Measurements from ENCODE around the gene AKAP5. TPM values are rescaled to one million over a fixed set of nuclear protein-coding genes. Genes with fewer than 3 reads are reported as not detected.
A peak's percentile ranks its signal among the peaks of the same experiment; 100 is the strongest.

AKAP5 gene
- total and polyA plus RNA-seq, 2 experiments from 2014 or later: 1.0 to 3.4 TPM

GRCh38 chr14:64500088-64500487, 34.8 kb downstream of the AKAP5 start:
- H3K79me2 ChIP-seq (replicated peaks; ENCODE audit: insufficient read depth): peaks cover 57% of the 10 kb centered on the region
- peaks cover 21% of the 10 kb centered on the region for H3K36me3 Mint-ChIP-seq (ENCODE audit: low read depth)
- H3K27me3 ChIP-seq (ENCODE audit: insufficient read depth): no peaks in the 10 kb centered on the region
- ATAC-seq: no peak
- H3K4me2 ChIP-seq: no peak overlapping the region
- peaks cover 8% of the 10 kb centered on the region; the same call in 1 of the 2 replicates for H3F3A ChIP-seq (replicated peaks; ENCODE audit: low read depth)
- no peaks in the 10 kb centered on the region for H3K36me3 ChIP-seq (ENCODE audit: insufficient read depth)
- no peak overlapping the region for H2AFZ ChIP-seq
- peaks cover 10% of the 10 kb centered on the region for H3K27me3 Mint-ChIP-seq (ENCODE audit: insufficient read depth, low read depth, poor library complexity)
- 0 out of 2 replicates have a peak overlapping the region, but pooled peaks have one; percentile 23 for H3K27ac ChIP-seq (ENCODE audit: low read depth)
- TF ChIP-seq POLR2AphosphoS5 (IDR thresholded peaks at IDR 0.05; ENCODE audit: low read depth) (no peak), JUNB (IDR thresholded peaks at IDR 0.05; ENCODE audit: unreplicated experiment) (no peak)
- H3K9me2 ChIP-seq (ENCODE audit: insufficient read depth): no peaks in the 10 kb centered on the region
- 0 out of 2 replicates have a peak, but pooled peaks cover 4% of the 10 kb centered on the region for H4K20me1 ChIP-seq (replicated peaks; ENCODE audit: insufficient read depth)
- H3K4me1 Mint-ChIP-seq: peaks cover 16% of the 10 kb centered on the region
- H3K4me3 Mint-ChIP-seq: no peak overlapping the region
- H3K27ac Mint-ChIP-seq: no peak overlapping the region
- no peaks in the 10 kb centered on the region for H3K9me3 Mint-ChIP-seq
- peaks cover 13% of the 10 kb centered on the region for H3K4me1 ChIP-seq (ENCODE audit: insufficient read depth)
- no peak for DNase-seq (ENCODE audit: low spot score)
- H3K4me3 ChIP-seq: no peak overlapping the region

DNA sequence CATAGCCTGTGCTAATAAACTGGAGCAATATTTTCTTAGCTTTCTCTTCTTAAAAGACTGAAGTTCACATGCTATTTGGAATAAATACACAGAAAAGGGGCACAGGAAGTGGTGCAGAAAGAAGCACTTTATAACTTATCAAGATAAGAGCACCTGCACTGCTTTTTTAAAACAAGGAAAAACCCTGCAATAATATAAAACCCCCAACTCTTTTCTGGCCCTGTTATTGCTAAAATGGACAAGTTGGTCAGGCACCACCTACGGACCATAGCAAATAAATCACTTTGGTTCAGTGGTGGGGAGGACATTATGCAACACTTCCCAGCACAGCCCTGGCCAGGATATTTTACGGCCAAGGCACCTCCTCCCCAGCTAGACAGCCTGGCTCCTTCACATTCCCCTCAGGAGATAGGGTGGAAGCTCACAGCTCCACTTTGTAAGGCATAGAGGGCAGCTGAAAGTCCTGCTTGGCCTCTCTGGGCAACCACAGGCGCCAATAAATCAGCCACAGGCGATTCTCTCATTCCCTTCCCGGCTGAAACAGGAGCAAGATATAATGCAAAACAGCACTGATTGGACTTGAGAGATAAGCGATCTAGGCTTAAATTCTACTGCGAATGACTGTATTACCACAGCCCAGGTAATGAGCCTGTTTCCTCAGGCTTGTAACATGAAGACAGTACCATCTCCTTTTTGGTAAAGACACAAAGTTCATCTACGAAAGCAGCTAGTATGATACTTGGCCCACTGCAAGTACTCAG, 36.3 kb downstream of the AKAP5 start:
- no peak overlapping the region for H3K4me3 ChIP-seq
- no peaks in the 10 kb centered on the region for H3K27me3 ChIP-seq (ENCODE audit: insufficient read depth)
- ATAC-seq (no peak), DNase-seq (ENCODE audit: low spot score) (no peak)
- Mint-ChIP-seq H3K36me3 (ENCODE audit: low read depth) (peaks cover 18% of the 10 kb centered on the region), H3K4me1 (peaks cover 25% of the 10 kb centered on the region), H3K9me3 (no peaks in the 10 kb centered on the region), H3K27ac (no peak overlapping the region), H3K27me3 (ENCODE audit: insufficient read depth, low read depth, poor library complexity) (peaks cover 11% of the 10 kb centered on the region), H3K4me3 (peak overlapping the region; percentile 94; the same call in 2 of the 3 replicates)
- H3K9me2 ChIP-seq (ENCODE audit: insufficient read depth): no peaks in the 10 kb centered on the region
- TF ChIP-seq, protein P1, sequence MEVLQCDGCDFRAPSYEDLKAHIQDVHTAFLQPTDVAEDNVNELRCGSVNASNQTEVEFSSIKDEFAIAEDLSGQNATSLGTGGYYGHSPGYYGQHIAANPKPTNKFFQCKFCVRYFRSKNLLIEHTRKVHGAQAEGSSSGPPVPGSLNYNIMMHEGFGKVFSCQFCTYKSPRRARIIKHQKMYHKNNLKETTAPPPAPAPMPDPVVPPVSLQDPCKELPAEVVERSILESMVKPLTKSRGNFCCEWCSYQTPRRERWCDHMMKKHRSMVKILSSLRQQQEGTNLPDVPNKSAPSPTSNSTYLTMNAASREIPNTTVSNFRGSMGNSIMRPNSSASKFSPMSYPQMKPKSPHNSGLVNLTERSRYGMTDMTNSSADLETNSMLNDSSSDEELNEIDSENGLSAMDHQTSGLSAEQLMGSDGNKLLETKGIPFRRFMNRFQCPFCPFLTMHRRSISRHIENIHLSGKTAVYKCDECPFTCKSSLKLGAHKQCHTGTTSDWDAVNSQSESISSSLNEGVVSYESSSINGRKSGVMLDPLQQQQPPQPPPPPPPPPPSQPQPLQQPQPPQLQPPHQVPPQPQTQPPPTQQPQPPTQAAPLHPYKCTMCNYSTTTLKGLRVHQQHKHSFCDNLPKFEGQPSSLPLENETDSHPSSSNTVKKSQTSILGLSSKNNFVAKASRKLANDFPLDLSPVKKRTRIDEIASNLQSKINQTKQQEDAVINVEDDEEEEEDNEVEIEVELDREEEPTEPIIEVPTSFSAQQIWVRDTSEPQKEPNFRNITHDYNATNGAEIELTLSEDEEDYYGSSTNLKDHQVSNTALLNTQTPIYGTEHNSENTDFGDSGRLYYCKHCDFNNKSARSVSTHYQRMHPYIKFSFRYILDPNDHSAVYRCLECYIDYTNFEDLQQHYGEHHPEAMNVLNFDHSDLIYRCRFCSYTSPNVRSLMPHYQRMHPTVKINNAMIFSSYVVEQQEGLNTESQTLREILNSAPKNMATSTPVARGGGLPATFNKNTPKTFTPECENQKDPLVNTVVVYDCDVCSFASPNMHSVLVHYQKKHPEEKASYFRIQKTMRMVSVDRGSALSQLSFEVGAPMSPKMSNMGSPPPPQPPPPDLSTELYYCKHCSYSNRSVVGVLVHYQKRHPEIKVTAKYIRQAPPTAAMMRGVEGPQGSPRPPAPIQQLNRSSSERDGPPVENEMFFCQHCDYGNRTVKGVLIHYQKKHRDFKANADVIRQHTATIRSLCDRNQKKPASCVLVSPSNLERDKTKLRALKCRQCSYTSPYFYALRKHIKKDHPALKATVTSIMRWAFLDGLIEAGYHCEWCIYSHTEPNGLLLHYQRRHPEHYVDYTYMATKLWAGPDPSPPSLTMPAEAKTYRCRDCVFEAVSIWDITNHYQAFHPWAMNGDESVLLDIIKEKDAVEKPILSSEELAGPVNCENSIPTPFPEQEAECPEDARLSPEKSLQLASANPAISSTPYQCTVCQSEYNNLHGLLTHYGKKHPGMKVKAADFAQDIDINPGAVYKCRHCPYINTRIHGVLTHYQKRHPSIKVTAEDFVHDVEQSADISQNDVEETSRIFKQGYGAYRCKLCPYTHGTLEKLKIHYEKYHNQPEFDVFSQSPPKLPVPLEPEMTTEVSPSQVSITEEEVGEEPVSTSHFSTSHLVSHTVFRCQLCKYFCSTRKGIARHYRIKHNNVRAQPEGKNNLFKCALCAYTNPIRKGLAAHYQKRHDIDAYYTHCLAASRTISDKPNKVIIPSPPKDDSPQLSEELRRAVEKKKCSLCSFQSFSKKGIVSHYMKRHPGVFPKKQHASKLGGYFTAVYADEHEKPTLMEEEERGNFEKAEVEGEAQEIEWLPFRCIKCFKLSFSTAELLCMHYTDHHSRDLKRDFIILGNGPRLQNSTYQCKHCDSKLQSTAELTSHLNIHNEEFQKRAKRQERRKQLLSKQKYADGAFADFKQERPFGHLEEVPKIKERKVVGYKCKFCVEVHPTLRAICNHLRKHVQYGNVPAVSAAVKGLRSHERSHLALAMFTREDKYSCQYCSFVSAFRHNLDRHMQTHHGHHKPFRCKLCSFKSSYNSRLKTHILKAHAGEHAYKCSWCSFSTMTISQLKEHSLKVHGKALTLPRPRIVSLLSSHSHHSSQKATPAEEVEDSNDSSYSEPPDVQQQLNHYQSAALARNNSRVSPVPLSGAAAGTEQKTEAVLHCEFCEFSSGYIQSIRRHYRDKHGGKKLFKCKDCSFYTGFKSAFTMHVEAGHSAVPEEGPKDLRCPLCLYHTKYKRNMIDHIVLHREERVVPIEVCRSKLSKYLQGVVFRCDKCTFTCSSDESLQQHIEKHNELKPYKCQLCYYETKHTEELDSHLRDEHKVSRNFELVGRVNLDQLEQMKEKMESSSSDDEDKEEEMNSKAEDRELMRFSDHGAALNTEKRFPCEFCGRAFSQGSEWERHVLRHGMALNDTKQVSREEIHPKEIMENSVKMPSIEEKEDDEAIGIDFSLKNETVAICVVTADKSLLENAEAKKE (CRISPR knock-in tag; IDR thresholded peaks at IDR 0.05): no peak
- TF ChIP-seq CREB1 (CRISPR knock-in tag; IDR thresholded peaks at IDR 0.05; ENCODE audit: low read depth) (no peak), ZNF114 (CRISPR knock-in tag; IDR thresholded peaks at IDR 0.05) (no peak), NANOG (IDR thresholded peaks at IDR 0.05; ENCODE audit: borderline replicate concordance) (no peak), POLR2AphosphoS5 (IDR thresholded peaks at IDR 0.05; ENCODE audit: low read depth) (no peak), JUNB (IDR thresholded peaks at IDR 0.05; ENCODE audit: unreplicated experiment) (no peak), EZH2phosphoT487 (IDR thresholded peaks at IDR 0.05; ENCODE audit: unreplicated experiment) (no peak), STAT1 (IDR thresholded peaks at IDR 0.05; ENCODE audit: unreplicated experiment) (no peak), ZNF331 (CRISPR knock-in tag; IDR thresholded peaks at IDR 0.05; ENCODE audit: low read depth) (no peak), EZH2 (IDR thresholded peaks at IDR 0.05; ENCODE audit: low read depth, unreplicated experiment) (no peak)
- TF ChIP-seq, protein P2, sequence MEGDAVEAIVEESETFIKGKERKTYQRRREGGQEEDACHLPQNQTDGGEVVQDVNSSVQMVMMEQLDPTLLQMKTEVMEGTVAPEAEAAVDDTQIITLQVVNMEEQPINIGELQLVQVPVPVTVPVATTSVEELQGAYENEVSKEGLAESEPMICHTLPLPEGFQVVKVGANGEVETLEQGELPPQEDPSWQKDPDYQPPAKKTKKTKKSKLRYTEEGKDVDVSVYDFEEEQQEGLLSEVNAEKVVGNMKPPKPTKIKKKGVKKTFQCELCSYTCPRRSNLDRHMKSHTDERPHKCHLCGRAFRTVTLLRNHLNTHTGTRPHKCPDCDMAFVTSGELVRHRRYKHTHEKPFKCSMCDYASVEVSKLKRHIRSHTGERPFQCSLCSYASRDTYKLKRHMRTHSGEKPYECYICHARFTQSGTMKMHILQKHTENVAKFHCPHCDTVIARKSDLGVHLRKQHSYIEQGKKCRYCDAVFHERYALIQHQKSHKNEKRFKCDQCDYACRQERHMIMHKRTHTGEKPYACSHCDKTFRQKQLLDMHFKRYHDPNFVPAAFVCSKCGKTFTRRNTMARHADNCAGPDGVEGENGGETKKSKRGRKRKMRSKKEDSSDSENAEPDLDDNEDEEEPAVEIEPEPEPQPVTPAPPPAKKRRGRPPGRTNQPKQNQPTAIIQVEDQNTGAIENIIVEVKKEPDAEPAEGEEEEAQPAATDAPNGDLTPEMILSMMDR (conservative IDR thresholded peaks at IDR 0.05; ENCODE audit: low read depth in 2 of 2): no peak
- TF ChIP-seq, protein P3, sequence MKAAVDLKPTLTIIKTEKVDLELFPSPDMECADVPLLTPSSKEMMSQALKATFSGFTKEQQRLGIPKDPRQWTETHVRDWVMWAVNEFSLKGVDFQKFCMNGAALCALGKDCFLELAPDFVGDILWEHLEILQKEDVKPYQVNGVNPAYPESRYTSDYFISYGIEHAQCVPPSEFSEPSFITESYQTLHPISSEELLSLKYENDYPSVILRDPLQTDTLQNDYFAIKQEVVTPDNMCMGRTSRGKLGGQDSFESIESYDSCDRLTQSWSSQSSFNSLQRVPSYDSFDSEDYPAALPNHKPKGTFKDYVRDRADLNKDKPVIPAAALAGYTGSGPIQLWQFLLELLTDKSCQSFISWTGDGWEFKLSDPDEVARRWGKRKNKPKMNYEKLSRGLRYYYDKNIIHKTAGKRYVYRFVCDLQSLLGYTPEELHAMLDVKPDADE (IDR thresholded peaks at IDR 0.05): no peak
- H3K27ac ChIP-seq (ENCODE audit: low read depth): no peak overlapping the region
- H4K20me1 ChIP-seq (replicated peaks; ENCODE audit: insufficient read depth): 0 out of 2 replicates have a peak, but pooled peaks cover under 1% of the 10 kb centered on the region
- H3K36me3 ChIP-seq (ENCODE audit: insufficient read depth): no peaks in the 10 kb centered on the region
- peak overlapping the region; percentile 86 for H3K4me2 ChIP-seq
- H3F3A ChIP-seq (replicated peaks; ENCODE audit: low read depth): peaks cover 8% of the 10 kb centered on the region; the same call in 1 of the 2 replicates
- H3K79me2 ChIP-seq (replicated peaks; ENCODE audit: insufficient read depth): peaks cover 71% of the 10 kb centered on the region
- peaks cover 22% of the 10 kb centered on the region for H3K4me1 ChIP-seq (ENCODE audit: insufficient read depth)
- no peak overlapping the region for H2AFZ ChIP-seq
